HEK293 (cell line): ENCODE measurements around the gene HEATR5B.

ENCODE experiments used
- CTCF ChIA-PET: fragments of 350-600 bp; formaldehyde crosslinking; extraction: SDS; loops from one replicate; lab custom pipeline; 2021; ENCODE audit warnings: antibody characterized with exemption; lab: Yijun Ruan, JAX
- POLR2A ChIA-PET: fragments of 300-600 bp; formaldehyde crosslinking; extraction: SDS; loops from one replicate; lab custom pipeline; 2020; ENCODE audit warnings: antibody characterized with exemption, inconsistent platforms; lab: Yijun Ruan, JAX
- H3K27ac ChIP-seq: fragments of 200-500 bp; sonication (Bioruptor generic); 2 replicates; pipeline ENCODE4 v1.5.1; 2014; ENCODE audit warnings: low read depth, low read length, control low read depth, inconsistent platforms; ENCODE audit errors: extremely low read depth
- H3K36me3 ChIP-seq, 2 experiments: fragments of 200-500 bp in 1 of 2; sonication (Bioruptor generic) in 1 of 2; 1 replicate in 1 of 2; 2 replicates in 1 of 2; pipeline ENCODE4 v1.5.1; 2014 to 2017; ENCODE audit warnings: inconsistent platforms in 2 of 2, low read length in 2 of 2; ENCODE audit not compliant: control insufficient read depth in 2 of 2, insufficient read depth in 1 of 2
- H3K4me1 ChIP-seq: fragments of 200-500 bp; sonication (Bioruptor generic); 2 replicates; pipeline ENCODE4 v1.5.1; 2014; ENCODE audit warnings: mild to moderate bottlenecking, low read length, inconsistent platforms; ENCODE audit not compliant: control insufficient read depth, insufficient read depth
- H3K4me3 ChIP-seq: 2 replicates; pipeline ENCODE4 v1.5.1; 2011; ENCODE audit warnings: low read depth, mild to moderate bottlenecking, control low read depth, low read length, moderate library complexity
- H3K9me3 ChIP-seq: fragments of 200-500 bp; sonication (Bioruptor generic); 2 replicates; pipeline ENCODE4 v1.5.1; 2014; ENCODE audit warnings: low read depth, low read length, inconsistent platforms; ENCODE audit not compliant: control insufficient read depth, insufficient read depth
- BCL11A ChIP-seq: fragments of 450-650 bp; formaldehyde crosslinking; IDR thresholded peaks from 2 replicates; pipeline ENCODE4 v1.5.1; 2016; ENCODE audit warnings: low read depth, missing biosample characterization, missing genetic modification characterization
- BCL11B ChIP-seq: fragments of 450-650 bp; formaldehyde crosslinking; IDR thresholded peaks from 2 replicates; pipeline ENCODE4 v1.5.1; 2016; ENCODE audit warnings: low read depth, missing biosample characterization, missing genetic modification characterization
- BCL6B ChIP-seq: fragments of 450-650 bp; formaldehyde crosslinking; IDR thresholded peaks from 2 replicates; pipeline ENCODE4 v1.5.1; 2017; ENCODE audit warnings: missing biosample characterization, missing genetic modification characterization
- KLF1 ChIP-seq: fragments of 450-650 bp; formaldehyde crosslinking; IDR thresholded peaks from 2 replicates; pipeline ENCODE4 v1.5.1; 2016; ENCODE audit warnings: missing biosample characterization, missing genetic modification characterization
- PRDM10 ChIP-seq: fragments of 450-650 bp; formaldehyde crosslinking; IDR thresholded peaks from 2 replicates; pipeline ENCODE4 v1.5.1; 2016; ENCODE audit warnings: missing biosample characterization, missing genetic modification characterization
- RBAK ChIP-seq: fragments of 450-650 bp; formaldehyde crosslinking; IDR thresholded peaks from 2 replicates; pipeline ENCODE4 v1.5.1; 2016; ENCODE audit warnings: missing biosample characterization, missing genetic modification characterization
- SCRT1 ChIP-seq: fragments of 450-650 bp; formaldehyde crosslinking; IDR thresholded peaks from 2 replicates; pipeline ENCODE4 v1.5.1; 2016; ENCODE audit warnings: missing biosample characterization, missing genetic modification characterization, borderline replicate concordance
- SP7 ChIP-seq: fragments of 450-650 bp; formaldehyde crosslinking; IDR thresholded peaks from 2 replicates; pipeline ENCODE4 v1.5.1; 2016; ENCODE audit warnings: missing biosample characterization, missing genetic modification characterization
- ZNF133 ChIP-seq: fragments of 450-650 bp; formaldehyde crosslinking; IDR thresholded peaks from 2 replicates; pipeline ENCODE4 v1.5.1; 2016; ENCODE audit warnings: missing biosample characterization, missing genetic modification characterization
- ZNF16 ChIP-seq: fragments of 450-650 bp; formaldehyde crosslinking; IDR thresholded peaks from 2 replicates; pipeline ENCODE4 v1.5.1; 2016; ENCODE audit warnings: low read depth, missing biosample characterization, missing genetic modification characterization
- ZNF169 ChIP-seq: fragments of 450-650 bp; formaldehyde crosslinking; IDR thresholded peaks from 2 replicates; pipeline ENCODE4 v1.5.1; 2016; ENCODE audit warnings: missing biosample characterization, missing genetic modification characterization
- ZNF24 ChIP-seq: fragments of 450-650 bp; formaldehyde crosslinking; IDR thresholded peaks from 2 replicates; pipeline ENCODE4 v1.5.1; 2016; ENCODE audit warnings: missing biosample characterization, missing genetic modification characterization
- ZNF26 ChIP-seq: fragments of 450-650 bp; formaldehyde crosslinking; IDR thresholded peaks from 2 replicates; pipeline ENCODE4 v1.5.1; 2016; ENCODE audit warnings: missing biosample characterization, missing genetic modification characterization
- ZNF266 ChIP-seq: fragments of 450-650 bp; formaldehyde crosslinking; IDR thresholded peaks from 2 replicates; pipeline ENCODE4 v1.5.1; 2016; ENCODE audit warnings: missing biosample characterization, missing genetic modification characterization, low read depth
- ZNF324 ChIP-seq: fragments of 450-650 bp; formaldehyde crosslinking; IDR thresholded peaks from 2 replicates; pipeline ENCODE4 v1.5.1; 2016; ENCODE audit warnings: missing biosample characterization, missing genetic modification characterization
- ZNF335 ChIP-seq: fragments of 450-650 bp; formaldehyde crosslinking; conservative IDR thresholded peaks from 2 replicates; pipeline ENCODE4 v1.5.1; 2016; ENCODE audit warnings: missing biosample characterization, missing genetic modification characterization
- ZNF423 ChIP-seq: fragments of 450-650 bp; formaldehyde crosslinking; IDR thresholded peaks from 2 replicates; pipeline ENCODE4 v1.5.1; 2016; ENCODE audit warnings: missing biosample characterization, missing genetic modification characterization
- ZNF610 ChIP-seq: fragments of 450-650 bp; formaldehyde crosslinking; IDR thresholded peaks from 2 replicates; pipeline ENCODE4 v1.5.1; 2016; ENCODE audit warnings: missing biosample characterization, missing genetic modification characterization, borderline replicate concordance
- ZNF623 ChIP-seq: fragments of 450-650 bp; formaldehyde crosslinking; IDR thresholded peaks from 2 replicates; pipeline ENCODE4 v1.5.1; 2016; ENCODE audit warnings: missing biosample characterization, missing genetic modification characterization
- ZNF624 ChIP-seq: fragments of 450-650 bp; formaldehyde crosslinking; IDR thresholded peaks from 2 replicates; pipeline ENCODE4 v1.5.1; 2017; ENCODE audit warnings: missing biosample characterization, missing genetic modification characterization
- ZNF692 ChIP-seq: fragments of 450-650 bp; formaldehyde crosslinking; IDR thresholded peaks from 2 replicates; pipeline ENCODE4 v1.5.1; 2016; ENCODE audit warnings: missing biosample characterization, missing genetic modification characterization

The HEATR5B gene

GRCh38 chr2:37110306-37111212, 26.4 kb upstream of the HEATR5B start (continued):
- no peak for TF ChIP-seq ZNF692 (tag by site-specific recombination)
- no peak for TF ChIP-seq ZNF16
- TF ChIP-seq ZNF133 (tag by site-specific recombination) = no peak
- no peak for TF ChIP-seq RBAK (tag by site-specific recombination)
- no peak for TF ChIP-seq ZNF26 (tag by site-specific recombination)
- TF ChIP-seq BCL11A (tag by site-specific recombination) = no peak

- Histone ChIP-seq H3K9me3 (no peaks in the 10 kb centered on the region), H3K4me1 (no peaks in the 10 kb centered on the region), H3K36me3 (peaks cover 54 to 69% of the 10 kb centered on the region in 2 experiments), H3K4me3 (no peak overlapping the region), H3K27ac (no peak overlapping the region)
- ChIA-PET POLR2A (no interaction called here), CTCF (no interaction called here)
- TF ChIP-seq PRDM10 (tag by site-specific recombination) = no peak
- no peak for TF ChIP-seq ZNF266 (tag by site-specific recombination)
- no peak for TF ChIP-seq SP7 (tag by site-specific recombination)
- no peak for TF ChIP-seq ZNF610
- TF ChIP-seq KLF1 (tag by site-specific recombination) = no peak
- no peak for TF ChIP-seq ZNF169 (tag by site-specific recombination)
- no peak for TF ChIP-seq ZNF133 (tag by site-specific recombination)
- TF ChIP-seq ZNF324 = no peak
- no peak for TF ChIP-seq ZNF423
- TF ChIP-seq SCRT1 = no peak
- no peak for TF ChIP-seq ZNF623 (tag by site-specific recombination)
Measured at GRCh38 chr2:37109523-37109922, 25.4 kb upstream of the HEATR5B start.

GRCh38 chr2:37105150-37105549, 21.0 kb upstream of the HEATR5B start:
- POLR2A ChIA-PET = no interaction called here
- H3K27ac ChIP-seq = no peak overlapping the region
- peaks cover 45 to 78% of the 10 kb centered on the region in 2 experiments for H3K36me3 ChIP-seq
- H3K4me1 ChIP-seq = no peaks in the 10 kb centered on the region
- CTCF ChIA-PET = interaction anchor here (1.5 kb wide), 1 partner anchor 11 kb away, joined by 4 read pairs; no protein-coding TSS in a partner anchor
- H3K9me3 ChIP-seq = no peaks in the 10 kb centered on the region
- H3K4me3 ChIP-seq = no peak overlapping the region
- no peak for TF ChIP-seq ZNF624 (tag by site-specific recombination)
- no peak for TF ChIP-seq PRDM10 (tag by site-specific recombination)
- no peak for TF ChIP-seq BCL11B (tag by site-specific recombination)
- no peak for TF ChIP-seq ZNF335 (tag by site-specific recombination)
- no peak for TF ChIP-seq SCRT1
- TF ChIP-seq ZNF24 (tag by site-specific recombination) = no peak
- TF ChIP-seq BCL6B (tag by site-specific recombination) = no peak
